ENCODE measurements around the gene CD82. TPM values are rescaled to one million over a fixed set of nuclear protein-coding genes. Genes with fewer than 3 reads are reported as not detected.

Gene CD82, protein sequence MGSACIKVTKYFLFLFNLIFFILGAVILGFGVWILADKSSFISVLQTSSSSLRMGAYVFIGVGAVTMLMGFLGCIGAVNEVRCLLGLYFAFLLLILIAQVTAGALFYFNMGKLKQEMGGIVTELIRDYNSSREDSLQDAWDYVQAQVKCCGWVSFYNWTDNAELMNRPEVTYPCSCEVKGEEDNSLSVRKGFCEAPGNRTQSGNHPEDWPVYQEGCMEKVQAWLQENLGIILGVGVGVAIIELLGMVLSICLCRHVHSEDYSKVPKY
- 22.3 and 49.7 TPM in 2 replicates for total RNA-seq

- DNase-seq (ENCODE audit: low read depth) = peak; percentile 90
Observed at GRCh38 chr11:44565211-44565952, at the start of gene CD82. Gene CD82 (plus strand): TSS chr11:44565663. CDS start chr11:44594663, 29,000 bp downstream.

DNA sequence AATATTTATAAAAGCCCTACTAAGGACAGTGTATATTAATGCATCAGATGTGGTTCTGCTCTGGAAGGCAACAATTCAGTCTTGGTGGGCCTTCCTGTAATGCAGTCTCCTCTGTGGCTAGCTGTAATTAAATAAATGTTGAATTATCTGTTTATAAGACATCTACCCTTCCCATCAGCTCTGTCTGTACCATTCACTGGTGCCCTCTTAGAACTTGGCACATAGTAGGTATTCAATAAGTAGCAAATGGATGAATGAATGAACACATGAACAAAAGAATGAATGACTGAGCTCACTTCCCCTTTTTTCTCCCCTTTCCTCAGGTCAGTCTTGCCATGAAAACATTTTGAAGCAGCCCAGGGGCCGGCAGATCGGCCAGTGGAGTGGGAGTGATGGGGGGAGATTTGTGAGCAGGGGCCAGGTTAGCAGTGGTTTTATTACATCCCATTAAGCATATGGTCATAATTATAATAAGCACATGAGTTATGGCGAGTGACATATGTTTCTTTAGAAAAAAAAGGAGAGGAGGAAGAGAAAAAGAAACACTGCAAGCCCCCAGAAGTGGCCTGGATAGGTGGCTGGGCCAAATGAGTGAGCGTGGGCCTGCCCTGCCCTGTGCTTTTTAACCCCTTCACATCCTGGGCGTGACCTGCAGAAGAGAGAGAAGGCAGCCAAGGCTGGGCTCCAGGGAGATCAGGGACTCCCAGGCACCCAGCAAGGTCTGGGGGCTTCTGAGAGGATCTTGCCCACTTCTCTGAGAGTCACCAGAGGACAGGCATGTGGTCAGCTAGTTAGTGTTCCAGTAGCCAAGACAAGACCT lies 48.6 kb upstream of the CD82 start:
- no peak for DNase-seq (ENCODE audit: low read depth)

GRCh38 chr11:44517541-44517940 lies 47.9 kb upstream of the CD82 start:
- DNase-seq (ENCODE audit: low read depth) = no peak

- DNase-seq (ENCODE audit: low read depth) = no peak
Observed at GRCh38 chr11:44518968-44519550, 46.4 kb upstream of the CD82 start.

- DNase-seq (ENCODE audit: low read depth) = no peak
Observed at GRCh38 chr11:44519989-44520737, 45.3 kb upstream of the CD82 start.

- DNase-seq (ENCODE audit: low read depth) = no peak
Observed at GRCh38 chr11:44521148-44521547, 44.3 kb upstream of the CD82 start.

GRCh38 chr11:44522294-44522693 lies 43.2 kb upstream of the CD82 start:
- DNase-seq (ENCODE audit: low read depth) = no peak

DNA sequence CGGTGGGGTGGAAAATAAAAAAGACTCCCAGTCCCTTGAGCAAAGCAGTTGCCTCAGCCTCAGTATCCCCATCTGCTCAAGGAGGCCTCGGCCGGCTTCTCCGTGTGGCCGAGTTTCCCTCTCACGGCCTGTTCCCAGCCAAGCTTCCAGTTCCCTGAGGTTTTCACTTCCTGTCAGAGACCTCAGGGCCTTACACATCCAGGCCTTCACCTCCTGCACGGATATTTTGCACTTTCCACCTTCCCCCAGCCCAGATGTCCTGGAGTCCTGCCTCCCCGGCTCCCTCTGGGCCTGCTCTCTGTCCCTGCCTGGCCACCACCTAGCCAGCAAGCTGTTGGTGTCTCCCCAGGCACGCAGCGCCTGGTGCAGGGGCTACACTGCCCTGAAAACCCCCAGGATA lies 41.1 kb upstream of the CD82 start:
- DNase-seq (ENCODE audit: low read depth) = no peak

DNA sequence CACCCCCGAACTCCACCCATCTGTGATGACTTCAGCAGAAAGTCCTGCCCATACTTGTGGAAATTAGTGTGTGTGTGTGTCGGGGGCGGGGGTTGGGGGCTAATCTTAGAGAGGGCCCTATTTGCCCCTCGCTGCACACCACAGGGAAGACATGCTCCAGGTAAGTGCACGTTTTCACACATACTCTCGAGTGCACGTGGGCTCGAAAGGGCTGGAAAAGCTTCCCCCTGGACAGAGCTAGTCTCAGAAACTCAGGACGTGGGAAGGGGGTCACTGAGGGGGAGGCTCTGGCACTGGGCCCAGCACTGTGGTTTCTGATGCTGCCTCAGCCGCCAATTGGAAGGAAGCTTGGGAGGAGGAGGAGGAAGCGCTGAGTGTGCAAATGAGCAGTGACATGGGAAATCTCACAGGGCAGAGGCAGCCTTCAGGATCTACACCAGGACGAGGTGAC lies 40.7 kb upstream of the CD82 start:
- DNase-seq (ENCODE audit: low read depth) = no peak

GRCh38 chr11:44525473-44526252 lies 39.8 kb upstream of the CD82 start:
- no peak for DNase-seq (ENCODE audit: low read depth)

- no peak for DNase-seq (ENCODE audit: low read depth)
Observed at GRCh38 chr11:44526438-44526837, 39.0 kb upstream of the CD82 start.

- no peak for DNase-seq (ENCODE audit: low read depth)
Observed at GRCh38 chr11:44527476-44527875, 38.0 kb upstream of the CD82 start.

DNA sequence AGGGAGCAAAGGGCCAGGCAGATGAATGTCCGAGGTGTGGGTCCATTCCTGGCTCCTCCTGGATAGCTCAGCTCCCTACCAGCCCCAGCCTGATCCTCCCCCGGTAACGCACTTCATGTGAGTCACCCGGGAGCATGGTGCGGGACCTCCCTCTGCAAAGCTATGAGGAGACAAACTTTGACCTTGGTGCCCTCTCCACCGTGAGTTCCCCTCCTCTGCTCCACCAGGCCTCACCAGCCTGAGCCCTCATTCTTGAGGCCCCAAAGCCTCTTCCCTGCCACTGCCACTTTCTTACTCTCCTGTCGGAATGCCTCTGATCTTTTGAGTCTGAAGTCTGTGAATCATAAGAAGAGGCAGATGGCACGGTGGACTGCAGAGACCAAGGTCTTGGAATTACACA lies 37.4 kb upstream of the CD82 start:
- DNase-seq (ENCODE audit: low read depth) = no peak

DNA sequence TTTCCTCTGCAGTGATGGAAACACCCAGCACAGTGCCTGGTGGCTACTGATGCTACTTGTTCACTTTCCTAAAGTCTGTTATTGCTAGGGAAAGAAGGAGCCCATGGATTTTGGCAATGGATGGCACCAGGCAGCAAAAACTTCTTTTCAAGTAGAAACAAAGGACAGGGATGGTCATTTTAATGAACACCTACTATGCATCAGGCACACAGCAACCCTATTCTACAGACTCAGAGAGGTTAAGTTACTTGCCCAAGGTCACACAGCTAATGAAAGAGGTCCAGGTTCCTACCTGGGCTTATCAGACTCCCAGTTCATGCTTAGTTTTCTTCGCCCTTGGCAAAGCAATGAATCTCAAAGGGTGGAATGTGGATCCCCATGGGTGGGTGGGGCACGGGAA lies 36.9 kb upstream of the CD82 start:
- no peak for DNase-seq (ENCODE audit: low read depth)

DNA sequence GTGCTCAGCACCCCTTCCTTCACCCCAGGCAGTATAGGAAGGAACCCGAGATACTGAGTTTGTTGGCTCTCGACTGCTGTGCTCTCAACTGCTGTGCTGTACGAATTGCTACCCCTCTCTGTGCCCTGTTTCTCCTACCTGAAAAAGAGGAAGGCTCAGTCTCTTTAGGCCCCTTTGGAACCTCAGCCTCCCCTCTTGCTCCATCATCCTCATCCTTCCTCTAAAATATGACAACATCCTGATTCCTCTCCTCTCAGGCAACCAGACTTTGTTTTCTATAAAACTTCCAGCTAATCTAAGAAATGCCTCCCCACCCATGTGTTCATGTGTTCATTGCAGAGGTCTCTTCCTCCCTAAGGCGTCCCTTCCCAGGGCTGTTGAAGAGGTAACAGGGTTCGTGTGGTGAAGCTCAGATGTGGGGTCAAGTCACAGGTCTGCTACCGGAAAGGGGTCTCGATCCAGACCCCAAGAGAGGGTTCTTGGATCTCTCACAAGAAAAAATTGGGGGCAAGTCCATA lies 35.5 kb upstream of the CD82 start:
- no peak for DNase-seq (ENCODE audit: low read depth)

DNA sequence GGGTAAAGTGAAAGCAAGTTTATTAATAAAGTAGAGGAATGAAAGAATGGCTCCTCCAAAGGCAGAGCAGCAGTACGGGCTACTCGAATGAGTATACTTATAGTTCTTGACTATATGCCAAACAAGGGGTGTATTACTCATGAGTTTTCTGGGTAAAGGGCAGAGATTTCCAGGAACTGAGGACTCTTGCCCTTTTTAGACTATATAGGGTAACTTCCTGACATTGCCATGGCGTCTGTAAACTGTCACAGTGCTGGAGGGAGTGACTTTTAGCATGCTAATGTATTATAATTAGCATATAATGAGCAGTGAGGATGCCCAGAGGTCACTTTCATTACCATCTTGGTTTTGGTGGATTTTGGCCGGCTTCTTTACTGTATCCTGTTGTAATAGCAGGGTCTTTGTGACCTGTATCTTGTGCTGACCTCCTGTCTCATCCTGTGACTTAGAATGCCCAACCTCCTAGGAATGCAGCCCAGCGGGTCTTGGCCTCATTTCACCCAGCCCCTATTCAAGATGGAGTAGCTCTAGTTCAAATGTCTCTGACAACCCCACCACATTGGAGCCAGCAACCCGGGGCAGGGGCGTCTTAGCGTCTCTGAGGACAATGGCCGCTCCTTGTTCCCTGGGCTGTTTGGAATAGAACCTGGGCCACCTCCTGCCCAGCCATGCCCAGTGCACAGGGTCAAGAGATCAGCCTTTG lies 34.9 kb upstream of the CD82 start:
- no peak for DNase-seq (ENCODE audit: low read depth)

DNA sequence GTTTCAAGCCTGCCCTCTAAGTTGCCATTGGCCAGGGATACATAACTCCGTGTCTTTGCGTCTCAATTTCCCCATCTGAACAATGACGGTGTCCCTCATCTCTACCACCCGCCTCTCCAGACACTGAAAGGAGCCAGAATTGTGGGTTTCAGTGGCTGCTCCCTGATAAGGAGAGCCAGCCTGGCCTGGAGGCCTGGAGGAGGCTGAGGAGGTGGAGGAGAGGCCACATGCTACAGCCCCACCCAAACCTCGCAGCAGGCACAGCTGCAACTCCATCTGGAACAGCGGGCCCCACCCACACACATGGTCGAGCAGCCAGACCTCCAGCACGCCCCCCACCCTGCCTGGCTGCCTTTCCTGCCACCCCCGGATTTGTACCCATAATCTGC lies 34.4 kb upstream of the CD82 start:
- no peak for DNase-seq (ENCODE audit: low read depth)

DNA sequence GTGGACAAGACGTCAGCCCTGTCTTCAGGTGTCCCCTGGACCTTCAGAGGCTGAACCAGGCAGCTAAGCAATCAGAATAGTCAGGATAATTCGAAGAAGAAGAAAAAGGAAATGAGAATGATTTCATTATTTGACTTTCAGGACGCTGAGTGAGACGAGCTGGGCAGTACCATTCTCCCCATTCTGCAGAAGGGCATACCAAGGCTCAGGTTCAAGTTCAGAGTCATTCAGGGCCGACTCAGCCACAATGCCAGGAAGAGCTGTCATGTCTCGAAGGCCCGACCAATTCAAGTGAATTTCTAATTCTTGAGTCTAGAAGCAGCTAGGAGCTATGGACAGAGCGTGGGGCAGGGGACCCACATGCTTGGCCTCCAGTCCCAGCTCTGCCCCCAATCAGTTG lies 33.8 kb upstream of the CD82 start:
- no peak for DNase-seq (ENCODE audit: low read depth)

DNA sequence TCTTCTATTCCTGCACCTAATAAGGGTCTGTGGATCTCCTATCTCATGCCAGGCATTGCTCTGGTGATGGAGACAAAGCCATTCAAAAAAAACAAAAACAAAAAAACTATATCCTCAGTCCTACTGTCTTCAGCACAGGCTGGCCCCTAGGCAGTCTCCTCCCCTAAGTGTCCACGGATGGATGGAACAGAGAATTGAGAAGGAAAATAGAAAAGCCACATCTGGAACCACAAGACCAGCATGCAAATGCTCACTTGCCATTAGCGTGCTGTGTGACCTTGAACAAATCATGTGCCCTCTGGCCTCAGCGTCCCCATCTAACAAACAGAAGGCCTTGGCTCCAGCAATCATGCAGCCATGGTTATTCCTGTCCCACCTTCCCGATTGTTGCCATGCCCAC lies 32.7 kb upstream of the CD82 start:
- DNase-seq (ENCODE audit: low read depth) = no peak

All from renal cortical epithelial cell (primary cell).